Spleen (tissue), 11 donors: Measurements from ENCODE around the gene ITPK1. TPM values are rescaled to one million over a fixed set of nuclear protein-coding genes. Genes with fewer than 3 reads are reported as not detected.

ENCODE experiments used
- DNase-seq: peaks from one replicate; pipeline ENCODE4 v3.0.0-alpha.2; 2020
- H3K27ac ChIP-seq, 8 donors: fragments of 200-600 bp; sonication (generic) in 7 of 8; 1 replicate in 4 of 8; 2 replicates in 4 of 8; pipeline versions ENCODE4 v1.5.0 to v1.8.0; 2016 to 2021; ENCODE audit warnings: inconsistent platforms in 4 of 8, mild to moderate bottlenecking in 4 of 8, moderate library complexity in 1 of 8
- H3K27me3 ChIP-seq, 7 donors: fragments of 200-600 bp; sonication (generic) in 6 of 7; replicated peaks in 1 of 7; 1 replicate in 4 of 7; 2 replicates in 3 of 7; pipeline versions ENCODE4 v1.5.0 to v1.8.0; 2016 to 2021; ENCODE audit warnings: inconsistent platforms in 3 of 7, mild to moderate bottlenecking in 1 of 7
- H3K36me3 ChIP-seq, 6 donors: fragments of 200-600 bp; sonication (generic) in 5 of 6; 1 replicate in 4 of 6; 2 replicates in 2 of 6; pipeline versions ENCODE4 v1.5.0 to v1.8.0; 2016 to 2021; ENCODE audit warnings: inconsistent platforms in 2 of 6
- H3K4me1 ChIP-seq, 6 donors: fragments of 200-600 bp; sonication (generic) in 5 of 6; 1 replicate in 3 of 6; 2 replicates in 3 of 6; pipeline versions ENCODE4 v1.5.0 to v1.8.0; 2016 to 2021; ENCODE audit warnings: inconsistent platforms in 3 of 6
- H3K4me3 ChIP-seq, 8 donors: fragments of 200-600 bp; sonication (generic) in 7 of 8; 1 replicate in 4 of 8; 2 replicates in 4 of 8; pipeline versions ENCODE4 v1.5.0 to v1.8.0; 2016 to 2021; ENCODE audit warnings: inconsistent platforms in 4 of 8, mild to moderate bottlenecking in 4 of 8, moderate library complexity in 2 of 8
- H3K9me3 ChIP-seq, 8 donors: fragments of 200-600 bp; sonication (generic) in 7 of 8; 1 replicate in 4 of 8; 2 replicates in 4 of 8; pipeline versions ENCODE4 v1.5.0 to v1.8.0; 2016 to 2021; ENCODE audit warnings: inconsistent platforms in 4 of 8
- POLR2A ChIP-seq, 3 donors: fragments of 450-650 bp; IDR thresholded peaks; one replicate each; pipeline ENCODE4 v1.5.1; 2017; ENCODE audit warnings: antibody characterized with exemption in 3 of 3, mild to moderate bottlenecking in 1 of 3
- POLR2AphosphoS5 ChIP-seq, 3 donors: sonication (generic); formaldehyde crosslinking; IDR thresholded peaks; one replicate each; pipeline ENCODE4 v1.5.1; 2017; ENCODE audit warnings: antibody characterized with exemption in 3 of 3
- WGBS, 5 donors: extraction: QIAGEN DNeasy Blood & Tissue Kit in 3 of 5; methylation state at CpG; one replicate each; pipeline versions ENCODE4 v1.1.5 to v1.1.7; 2013 to 2018; 5-methylcytosine and 5-hydroxymethylcytosine counted together
- intact Hi-C: fragments of 100-400 bp; cut with DNase I; formaldehyde crosslinking; loops from one replicate; pipeline ENCODE4 v1.15.0; 2023; ENCODE audit warnings: low total_unique reads
- polyA plus RNA-seq, 3 donors: library from polyadenylated mRNA; stranded (reverse); fragments of 200-250 nt; gene quantifications; one replicate each; pipeline ENCODE4 v1.2.1, GENCODE V29; 2013
- total RNA-seq, 7 donors: library from RNA; depleted of rRNA in 3 of 7; stranded (reverse); fragments of >200 nt in 3 of 7; fragmentation: NEBNext Ultra II Directional in 4 of 7; extraction: Animal tissue kit (Norgen Biotek cat#: 25700) in 4 of 7; gene quantifications; one replicate each; pipeline versions ENCODE4 v1.1.0 to v1.2.1, GENCODE V29; 2016 to 2021
- TF ChIP-seq, protein P1 (sequence below), 11 experiments: fragments of 200-600 bp in 7 of 11; fragments of 450-650 bp in 4 of 11; sonication (generic) in 4 of 11; IDR thresholded peaks in 8 of 11; conservative IDR thresholded peaks in 3 of 11; 1 replicate in 7 of 11; 2 replicates in 4 of 11; pipeline versions ENCODE4 v1.4.0 to v1.8.0; 2016 to 2021; ENCODE audit warnings: antibody characterized with exemption in 11 of 11, inconsistent platforms in 4 of 11, mild to moderate bottlenecking in 1 of 11
- donor health status: healthy with polysubstance abuse.
- donor health status: DM: no; HTN: no; CAD: no; lungs with moderate emphysema.
- donor health status: DM: no; HTN: no; CAD: no.
- donor health status: Bipolar disorder and iron deficiency.
- donor health status: healthy.
- donor health status: DM: no; HTN: no; CAD: no.
- donor health status: DM: yes; HTN: yes; CAD: no.

ITPK1 gene
- total and polyA plus RNA-seq, 10 donors = 22.9 to 123 (median 68.0) TPM

DNA sequence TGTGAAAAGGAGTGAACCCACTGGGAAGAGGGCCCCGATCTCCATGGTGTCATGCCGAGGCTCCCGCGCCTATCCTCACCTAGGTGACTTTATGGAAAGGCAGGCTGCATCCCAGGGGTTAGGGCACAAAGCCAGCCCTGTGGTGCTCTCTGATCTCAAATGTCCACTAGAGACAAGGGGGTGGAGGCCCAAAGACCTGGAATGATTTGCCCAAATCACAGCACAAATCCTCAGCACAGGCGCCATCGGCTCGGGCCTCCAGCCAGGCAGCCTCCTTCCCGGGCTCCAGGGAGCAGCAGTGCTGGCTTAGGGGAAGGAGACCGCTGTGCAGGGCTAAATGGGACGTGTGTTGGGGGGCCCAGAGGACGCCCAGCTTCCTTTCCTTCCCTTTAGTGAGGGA, 175.2 kb downstream of the ITPK1 start:
- peaks cover 0 to 100% (median 80%) of the 10 kb centered on the region in 6 donors for H3K36me3 ChIP-seq
- intact Hi-C loops = no loop called here
- H3K27me3 ChIP-seq = no peaks in the 10 kb centered on the region
- DNase-seq = no peak
- no peaks in the 10 kb centered on the region for H3K4me1 ChIP-seq
- H3K4me3 ChIP-seq = no peak overlapping the region
- TF ChIP-seq POLR2AphosphoS5 (IDR thresholded peaks at IDR 0.05) (no peak), POLR2A (IDR thresholded peaks at IDR 0.05) (no peak)
- TF ChIP-seq, protein P1, sequence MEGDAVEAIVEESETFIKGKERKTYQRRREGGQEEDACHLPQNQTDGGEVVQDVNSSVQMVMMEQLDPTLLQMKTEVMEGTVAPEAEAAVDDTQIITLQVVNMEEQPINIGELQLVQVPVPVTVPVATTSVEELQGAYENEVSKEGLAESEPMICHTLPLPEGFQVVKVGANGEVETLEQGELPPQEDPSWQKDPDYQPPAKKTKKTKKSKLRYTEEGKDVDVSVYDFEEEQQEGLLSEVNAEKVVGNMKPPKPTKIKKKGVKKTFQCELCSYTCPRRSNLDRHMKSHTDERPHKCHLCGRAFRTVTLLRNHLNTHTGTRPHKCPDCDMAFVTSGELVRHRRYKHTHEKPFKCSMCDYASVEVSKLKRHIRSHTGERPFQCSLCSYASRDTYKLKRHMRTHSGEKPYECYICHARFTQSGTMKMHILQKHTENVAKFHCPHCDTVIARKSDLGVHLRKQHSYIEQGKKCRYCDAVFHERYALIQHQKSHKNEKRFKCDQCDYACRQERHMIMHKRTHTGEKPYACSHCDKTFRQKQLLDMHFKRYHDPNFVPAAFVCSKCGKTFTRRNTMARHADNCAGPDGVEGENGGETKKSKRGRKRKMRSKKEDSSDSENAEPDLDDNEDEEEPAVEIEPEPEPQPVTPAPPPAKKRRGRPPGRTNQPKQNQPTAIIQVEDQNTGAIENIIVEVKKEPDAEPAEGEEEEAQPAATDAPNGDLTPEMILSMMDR (IDR thresholded peaks at IDR 0.05 in 8 of 11, conservative IDR thresholded peaks at IDR 0.05 in 3 of 11) = no peak
- no peaks in the 10 kb centered on the region for H3K9me3 ChIP-seq
- H3K27ac ChIP-seq = no peak overlapping the region
- 86 to 96% (median 90%) methylated on average over 11 of the region's 11 CpGs for WGBS, 5 donors

DNA sequence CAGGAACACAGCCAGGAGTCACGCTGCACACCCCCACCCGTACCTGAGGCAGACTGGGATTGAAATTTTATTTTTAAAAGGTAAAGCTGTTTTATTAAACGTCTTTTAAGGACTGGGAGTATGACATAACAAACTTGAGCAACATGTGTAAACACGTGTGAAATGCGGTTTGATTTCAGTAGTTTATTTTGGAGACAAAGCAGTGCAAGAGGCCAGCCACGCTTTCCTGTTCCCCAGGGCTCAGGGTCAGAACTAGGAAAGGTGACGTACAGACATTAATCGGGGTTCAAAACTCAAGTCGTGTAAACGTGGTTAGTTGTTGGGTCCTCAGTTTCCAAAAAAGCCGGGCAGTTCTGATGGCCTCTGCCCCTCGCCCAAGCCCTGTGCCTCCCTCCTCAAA, 176.0 kb downstream of the ITPK1 start:
- H3K4me1 ChIP-seq = no peaks in the 10 kb centered on the region
- peaks cover 0 to 98% (median 71%) of the 10 kb centered on the region in 6 donors for H3K36me3 ChIP-seq
- H3K9me3 ChIP-seq = no peaks in the 10 kb centered on the region
- DNase-seq = no peak
- WGBS, 5 donors = 63 to 92% (median 75%) methylated on average over 12 of the region's 12 CpGs
- no peak for TF ChIP-seq POLR2AphosphoS5 (IDR thresholded peaks at IDR 0.05)
- TF ChIP-seq POLR2A (IDR thresholded peaks at IDR 0.05) = no peak
- TF ChIP-seq, protein P1 (IDR thresholded peaks at IDR 0.05 in 8 of 11, conservative IDR thresholded peaks at IDR 0.05 in 3 of 11) = no peak
- H3K27ac ChIP-seq = no peak overlapping the region
- intact Hi-C loops = no loop called here
- no peaks in the 10 kb centered on the region for H3K27me3 ChIP-seq
- no peak overlapping the region for H3K4me3 ChIP-seq

DNA sequence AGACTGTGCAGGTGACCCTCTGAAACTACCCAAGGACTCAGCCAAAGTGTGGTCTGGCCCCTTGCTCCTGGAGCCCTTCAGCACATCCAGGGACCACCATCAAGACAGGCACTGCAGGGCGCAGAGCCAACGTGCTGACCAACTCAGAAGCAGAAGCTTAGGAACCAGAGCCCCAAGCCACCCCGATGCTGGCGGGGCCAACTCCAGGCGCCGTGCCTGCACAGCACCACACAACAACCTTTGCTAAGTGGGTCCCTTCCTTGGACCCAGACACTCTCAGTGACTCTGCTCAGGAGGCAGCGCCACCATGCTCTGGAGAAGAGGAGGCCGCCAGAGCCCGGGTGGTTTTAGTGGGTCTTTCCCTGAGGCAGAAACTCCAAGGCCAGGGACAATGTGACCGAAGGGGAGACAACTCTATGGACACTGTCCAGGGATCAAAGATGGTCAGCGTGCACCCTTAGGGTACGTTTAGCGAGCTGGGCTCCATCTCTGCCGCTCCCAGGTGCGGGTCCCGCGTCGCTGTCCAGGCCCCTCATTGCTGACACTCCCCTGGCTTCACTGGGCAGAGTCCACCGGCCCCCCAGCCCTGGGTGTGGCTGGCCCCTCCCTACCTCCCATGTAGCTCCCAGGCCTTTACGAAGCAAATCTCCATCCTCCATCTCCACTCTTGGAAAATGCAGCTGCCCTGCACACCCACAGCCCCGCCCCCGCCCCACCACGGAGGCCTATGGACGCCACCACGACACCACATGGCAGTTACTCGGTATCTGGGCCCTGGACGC, 176.6 kb downstream of the ITPK1 start:
- H3K27me3 ChIP-seq = no peaks in the 10 kb centered on the region
- 85 to 96% (median 94%) methylated on average over 19 to 27 of the region's 27 CpGs for WGBS, 5 donors
- peaks cover 0 to 98% (median 65%) of the 10 kb centered on the region in 6 donors for H3K36me3 ChIP-seq
- no peak overlapping the region for H3K27ac ChIP-seq
- no peaks in the 10 kb centered on the region for H3K9me3 ChIP-seq
- no peak for DNase-seq
- no peak overlapping the region for H3K4me3 ChIP-seq
- no peaks in the 10 kb centered on the region for H3K4me1 ChIP-seq
- intact Hi-C loops = no loop called here
- TF ChIP-seq POLR2AphosphoS5 (IDR thresholded peaks at IDR 0.05) (no peak), POLR2A (IDR thresholded peaks at IDR 0.05) (no peak)
- TF ChIP-seq, protein P1 (IDR thresholded peaks at IDR 0.05 in 8 of 11, conservative IDR thresholded peaks at IDR 0.05 in 3 of 11) = no peak

DNA sequence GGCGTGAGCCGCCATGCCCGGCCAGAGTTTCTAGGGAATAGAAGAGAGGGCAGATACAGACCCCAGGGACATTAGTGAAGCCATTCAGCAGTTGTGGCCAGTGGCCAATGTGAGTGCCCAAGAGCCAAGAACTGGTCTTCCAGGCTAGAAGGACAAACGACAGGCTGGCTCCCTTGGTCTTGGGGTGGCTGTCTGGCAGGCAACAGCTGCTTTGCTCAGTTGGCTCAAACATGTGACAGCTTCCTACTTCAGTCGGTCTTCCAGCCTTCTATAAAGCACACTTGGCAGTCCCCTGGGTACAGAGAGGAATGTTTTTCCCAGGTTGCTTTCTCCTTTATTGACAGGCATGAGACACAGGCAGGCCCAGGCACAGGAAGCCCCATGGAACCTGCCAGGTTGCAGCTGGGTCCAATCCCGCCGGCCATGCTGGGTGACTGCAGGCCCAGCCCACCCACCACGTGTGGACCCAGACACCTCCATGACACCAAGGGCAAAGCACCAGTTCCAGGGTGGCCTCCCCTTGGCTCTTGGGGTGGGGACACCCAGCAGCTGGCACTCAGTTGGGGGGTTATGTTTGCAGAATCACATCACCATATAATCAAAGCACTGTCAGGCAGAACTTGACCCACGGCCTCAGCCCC, 177.4 kb downstream of the ITPK1 start:
- no peak overlapping the region for H3K27ac ChIP-seq
- no peaks in the 10 kb centered on the region for H3K27me3 ChIP-seq
- no peak overlapping the region for H3K4me3 ChIP-seq
- TF ChIP-seq, protein P1 (IDR thresholded peaks at IDR 0.05 in 8 of 11, conservative IDR thresholded peaks at IDR 0.05 in 3 of 11) = no peak
- TF ChIP-seq POLR2AphosphoS5 (IDR thresholded peaks at IDR 0.05) (no peak), POLR2A (IDR thresholded peaks at IDR 0.05) (no peak)
- intact Hi-C loops = no loop called here
- H3K36me3 ChIP-seq = peaks cover 0 to 92% (median 58%) of the 10 kb centered on the region in 6 donors
- H3K4me1 ChIP-seq = no peaks in the 10 kb centered on the region
- no peak for DNase-seq
- 78 to 95% (median 91%) methylated on average over 7 to 9 of the region's 9 CpGs for WGBS, 5 donors
- H3K9me3 ChIP-seq = no peaks in the 10 kb centered on the region
